ENCODE data around the gene ABHD5.

DNA sequence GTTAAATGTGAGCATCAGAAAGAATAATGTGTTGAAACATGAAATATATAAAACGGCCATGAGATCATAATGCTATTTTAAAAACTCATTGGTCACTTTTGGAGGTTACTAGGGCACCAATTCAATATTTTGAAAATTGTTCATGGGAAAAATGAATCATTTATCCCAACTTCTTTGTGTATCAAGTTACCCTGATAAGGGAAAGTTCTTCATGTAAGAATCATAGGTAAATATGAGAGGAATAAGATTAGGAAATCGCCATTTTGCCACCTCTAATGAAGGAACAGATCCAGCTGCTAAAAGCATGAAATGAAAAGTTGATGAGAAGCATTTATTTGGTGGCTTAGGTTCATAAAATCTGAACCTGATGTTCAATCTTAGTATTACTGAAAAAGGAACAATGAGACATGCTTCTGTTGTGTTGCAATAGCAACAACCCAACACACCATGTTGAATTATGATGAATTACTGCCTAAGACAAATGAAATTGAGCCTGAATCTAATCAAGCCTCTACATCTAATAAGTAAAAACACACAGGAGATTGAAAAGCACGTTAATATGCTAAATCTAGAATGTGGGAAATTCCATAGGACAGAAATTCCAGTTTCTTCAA lies 32.5 kb downstream of the ABHD5 start:
- TF ChIP-seq, protein P1, sequence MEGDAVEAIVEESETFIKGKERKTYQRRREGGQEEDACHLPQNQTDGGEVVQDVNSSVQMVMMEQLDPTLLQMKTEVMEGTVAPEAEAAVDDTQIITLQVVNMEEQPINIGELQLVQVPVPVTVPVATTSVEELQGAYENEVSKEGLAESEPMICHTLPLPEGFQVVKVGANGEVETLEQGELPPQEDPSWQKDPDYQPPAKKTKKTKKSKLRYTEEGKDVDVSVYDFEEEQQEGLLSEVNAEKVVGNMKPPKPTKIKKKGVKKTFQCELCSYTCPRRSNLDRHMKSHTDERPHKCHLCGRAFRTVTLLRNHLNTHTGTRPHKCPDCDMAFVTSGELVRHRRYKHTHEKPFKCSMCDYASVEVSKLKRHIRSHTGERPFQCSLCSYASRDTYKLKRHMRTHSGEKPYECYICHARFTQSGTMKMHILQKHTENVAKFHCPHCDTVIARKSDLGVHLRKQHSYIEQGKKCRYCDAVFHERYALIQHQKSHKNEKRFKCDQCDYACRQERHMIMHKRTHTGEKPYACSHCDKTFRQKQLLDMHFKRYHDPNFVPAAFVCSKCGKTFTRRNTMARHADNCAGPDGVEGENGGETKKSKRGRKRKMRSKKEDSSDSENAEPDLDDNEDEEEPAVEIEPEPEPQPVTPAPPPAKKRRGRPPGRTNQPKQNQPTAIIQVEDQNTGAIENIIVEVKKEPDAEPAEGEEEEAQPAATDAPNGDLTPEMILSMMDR (IDR thresholded peaks at IDR 0.05 in 4 of 5, conservative IDR thresholded peaks at IDR 0.05 in 1 of 5): no peak
- TF ChIP-seq POLR2A (IDR thresholded peaks at IDR 0.05): no peak
